Erythroblast (primary cell): Measurements from ENCODE around the gene FOXC1.

ENCODE experiments used
- GATA1 ChIP-seq: IDR thresholded peaks from 2 replicates; pipeline ENCODE4 v1.6.1; 2011; ENCODE audit warnings: low read depth, mild to moderate bottlenecking, control low read depth, low read length, moderate library complexity
- POLR2A ChIP-seq: IDR thresholded peaks from 2 replicates; pipeline ENCODE4 v1.6.1; 2011; ENCODE audit warnings: mild to moderate bottlenecking, low read length

DNA sequence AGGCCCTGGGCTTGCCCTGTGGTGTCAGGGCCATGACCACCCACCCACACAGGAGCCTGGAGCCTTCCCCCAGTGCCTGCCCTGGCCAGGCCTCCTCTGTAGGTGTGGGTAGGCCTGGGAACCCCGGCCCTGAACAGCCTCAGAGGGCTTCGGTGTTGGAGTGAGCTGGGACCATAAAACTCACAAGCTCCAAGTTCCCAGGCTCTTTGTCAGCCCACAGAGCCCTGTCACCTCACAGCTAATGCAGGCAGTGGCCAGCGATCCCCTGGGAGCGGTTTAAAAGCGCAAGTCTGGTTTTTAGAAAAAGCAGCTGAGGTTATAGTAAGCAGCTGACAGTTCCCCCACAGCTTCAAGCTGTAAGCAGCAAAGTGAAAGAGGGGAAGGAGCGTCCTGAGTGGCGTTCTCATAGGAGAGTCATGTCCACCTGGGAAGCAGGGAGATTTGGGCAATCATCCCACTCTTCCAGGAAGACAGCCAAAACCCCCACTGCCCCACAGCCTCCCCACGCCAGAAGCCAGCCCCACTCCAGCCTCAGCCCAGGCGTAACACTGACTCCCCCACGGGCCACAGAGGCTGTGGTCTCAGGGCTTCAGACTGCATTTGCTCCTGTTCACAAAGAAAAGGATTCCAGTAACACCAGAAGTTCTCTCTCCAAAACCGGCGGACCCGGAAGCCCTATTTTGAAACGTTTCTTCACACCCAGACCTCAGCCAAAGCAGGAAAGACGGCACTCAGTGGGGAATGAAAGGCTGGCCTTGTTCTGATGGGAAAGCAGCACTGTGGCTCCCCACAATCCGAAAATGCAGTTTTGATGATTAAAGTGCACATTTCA, 34.3 kb upstream of the FOXC1 start:
- TF ChIP-seq POLR2A (no peak), GATA1 (no peak)
